ENCODE results near the gene PNPLA5.

PNPLA5 gene

DNA sequence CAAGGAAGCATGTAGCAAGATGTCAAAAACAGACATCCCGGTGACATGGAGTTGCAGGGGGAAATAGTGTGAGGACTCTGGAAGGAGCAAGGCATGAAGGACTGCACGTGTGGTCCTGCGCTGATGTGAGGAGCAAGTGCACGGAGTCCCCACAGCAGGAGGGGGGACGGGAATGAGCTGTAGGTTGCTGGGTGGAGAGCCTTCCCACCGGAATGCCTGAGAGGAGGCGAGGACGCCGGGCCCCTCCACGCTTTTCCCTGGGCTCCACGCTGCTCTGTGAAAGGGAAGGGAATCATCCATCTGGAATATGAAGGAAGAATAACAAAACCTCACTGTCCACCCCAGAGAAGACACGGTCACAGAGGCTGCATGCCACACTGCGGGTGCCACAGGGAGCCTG lies 56.1 kb downstream of the PNPLA5 start:
- Histone ChIP-seq H3K4me2 (ENCODE audit: insufficient read depth, low read length) (no peak overlapping the region), H3K9me3 (ENCODE audit: insufficient read depth, low read length, severe bottlenecking) (no peaks in the 10 kb centered on the region), H3K79me2 (ENCODE audit: insufficient read depth, low read length) (no peaks in the 10 kb centered on the region), H3K27me3 (ENCODE audit: insufficient read depth, low read length, poor library complexity) (no peaks in the 10 kb centered on the region), H3K27ac (ENCODE audit: low read length) (no peak overlapping the region), H2AFZ (ENCODE audit: low read depth, low read length) (no peak overlapping the region), H4K20me1 (ENCODE audit: insufficient read depth, low read length) (no peaks in the 10 kb centered on the region), H3K9ac (ENCODE audit: low read depth, low read length) (no peak overlapping the region), H3K4me3 (ENCODE audit: low read depth in 1 of 2, low read length in 2 of 2) (no peak overlapping the region), H3K36me3 (ENCODE audit: insufficient read depth, low read length) (no peaks in the 10 kb centered on the region), H3K4me1 (ENCODE audit: insufficient read depth, low read length) (no peaks in the 10 kb centered on the region)
- no peak for DNase-seq
- TF ChIP-seq CTCF (IDR thresholded peaks at IDR 0.05; ENCODE audit: borderline replicate concordance, extremely low read depth, low read length, poor library complexity, severe bottlenecking) (no peak), EZH2 (IDR thresholded peaks at IDR 0.05; ENCODE audit: borderline replicate concordance, low read depth, low read length, severe bottlenecking) (no peak)
- ATAC-seq (ENCODE audit: insufficient read depth, low read depth) = no peak

- no peak overlapping the region for H3K27ac ChIP-seq (ENCODE audit: low read length)
- H3K79me2 ChIP-seq (ENCODE audit: insufficient read depth, low read length) = no peaks in the 10 kb centered on the region
- H3K4me1 ChIP-seq (ENCODE audit: insufficient read depth, low read length) = no peaks in the 10 kb centered on the region
- DNase-seq = no peak
- no peaks in the 10 kb centered on the region for H3K9me3 ChIP-seq (ENCODE audit: insufficient read depth, low read length, severe bottlenecking)
- no peaks in the 10 kb centered on the region for H3K27me3 ChIP-seq (ENCODE audit: insufficient read depth, low read length, poor library complexity)
- H3K36me3 ChIP-seq (ENCODE audit: insufficient read depth, low read length) = no peaks in the 10 kb centered on the region
- H2AFZ ChIP-seq (ENCODE audit: low read depth, low read length) = no peak overlapping the region
- no peak overlapping the region for H3K4me3 ChIP-seq (ENCODE audit: low read depth in 1 of 2, low read length in 2 of 2)
- no peak for ATAC-seq (ENCODE audit: insufficient read depth, low read depth)
- no peak overlapping the region for H3K4me2 ChIP-seq (ENCODE audit: insufficient read depth, low read length)
- no peaks in the 10 kb centered on the region for H4K20me1 ChIP-seq (ENCODE audit: insufficient read depth, low read length)
- no peak for TF ChIP-seq EZH2 (IDR thresholded peaks at IDR 0.05; ENCODE audit: borderline replicate concordance, low read depth, low read length, severe bottlenecking)
- TF ChIP-seq CTCF (IDR thresholded peaks at IDR 0.05; ENCODE audit: borderline replicate concordance, extremely low read depth, low read length, poor library complexity, severe bottlenecking) = no peak
- no peak overlapping the region for H3K9ac ChIP-seq (ENCODE audit: low read depth, low read length)
Observed at GRCh38 chr22:43835166-43835565, 56.6 kb downstream of the PNPLA5 start.

DNA sequence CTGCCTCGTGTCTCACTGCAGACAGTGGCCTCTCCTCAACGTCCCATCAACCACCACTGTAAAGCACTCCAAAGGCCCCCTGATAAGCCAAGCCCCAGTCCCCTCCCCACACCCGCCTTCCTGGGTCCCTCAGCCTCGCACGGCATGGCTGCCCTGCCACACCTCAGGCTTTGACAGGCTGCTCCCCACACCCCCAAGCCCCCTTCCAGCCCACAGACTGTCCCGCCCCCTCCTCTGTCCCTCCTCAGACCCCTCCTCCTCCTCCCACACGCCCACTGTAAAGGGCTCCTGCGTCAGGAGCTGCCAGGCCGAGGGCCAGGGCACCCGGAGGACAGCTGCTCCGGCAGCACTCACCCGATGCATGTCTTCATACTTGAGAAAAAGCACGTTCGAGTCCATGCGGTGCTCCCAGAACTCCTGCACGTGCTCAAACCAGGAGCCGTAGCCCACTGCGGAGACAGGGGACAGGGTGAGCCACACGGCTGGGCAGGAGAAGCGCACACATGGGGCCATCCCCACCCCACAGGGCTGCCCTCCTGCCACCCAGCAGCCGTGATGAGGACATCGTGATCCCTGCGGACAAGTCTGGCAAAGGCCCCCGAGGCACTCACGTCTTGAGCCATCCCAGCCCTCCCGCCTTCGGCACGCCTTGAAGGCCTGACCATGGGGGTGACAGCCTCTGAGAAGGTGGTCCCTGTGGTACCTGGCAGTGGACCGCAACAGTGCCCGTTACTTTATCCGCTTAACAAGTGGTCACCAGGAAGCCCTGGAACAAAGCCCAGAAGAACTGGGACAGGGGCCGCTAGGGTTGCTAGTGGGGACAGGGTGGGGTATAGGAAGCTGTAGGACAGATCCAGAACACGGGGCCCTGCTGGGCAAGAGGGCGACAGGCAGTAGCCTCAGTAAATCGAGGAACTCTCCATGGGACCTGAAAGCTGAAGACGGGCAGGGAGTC lies 58.2 kb downstream of the PNPLA5 start:
- Histone ChIP-seq H3K27me3 (ENCODE audit: insufficient read depth, low read length, poor library complexity) (no peaks in the 10 kb centered on the region), H3K9me3 (ENCODE audit: insufficient read depth, low read length, severe bottlenecking) (no peaks in the 10 kb centered on the region), H3K9ac (ENCODE audit: low read depth, low read length) (no peak overlapping the region), H3K4me2 (ENCODE audit: insufficient read depth, low read length) (no peak overlapping the region), H3K27ac (ENCODE audit: low read length) (no peak overlapping the region), H4K20me1 (ENCODE audit: insufficient read depth, low read length) (0 out of 2 replicates have a peak, but pooled peaks cover 4% of the 10 kb centered on the region), H2AFZ (ENCODE audit: low read depth, low read length) (no peak overlapping the region), H3K36me3 (ENCODE audit: insufficient read depth, low read length) (no peaks in the 10 kb centered on the region), H3K4me1 (ENCODE audit: insufficient read depth, low read length) (no peaks in the 10 kb centered on the region), H3K79me2 (ENCODE audit: insufficient read depth, low read length) (no peaks in the 10 kb centered on the region), H3K4me3 (ENCODE audit: low read depth in 1 of 2, low read length in 2 of 2) (no peak overlapping the region)
- DNase-seq = no peak
- no peak for ATAC-seq (ENCODE audit: insufficient read depth, low read depth)
- TF ChIP-seq EZH2 (IDR thresholded peaks at IDR 0.05; ENCODE audit: borderline replicate concordance, low read depth, low read length, severe bottlenecking) = no peak
- no peak for TF ChIP-seq CTCF (IDR thresholded peaks at IDR 0.05; ENCODE audit: borderline replicate concordance, extremely low read depth, low read length, poor library complexity, severe bottlenecking)
